Naive thymus-derived CD4-positive, alpha-beta T cell (primary cell): ENCODE measurements around the gene TNRC6C. TPM values are rescaled to one million over a fixed set of nuclear protein-coding genes. Genes with fewer than 3 reads are reported as not detected.

Experiments
- ATAC-seq: fragments of 150-1000 bp; cut with Tn5 transposase; 2 replicates; pipeline ENCODE4 v1.10.0; 2021; ENCODE audit warnings: mild to moderate bottlenecking, moderate library complexity
- CTCF ChIA-PET: fragments of 350-600 bp; sonication (Branson Sonifier 250); formaldehyde crosslinking; loops from one replicate; lab custom pipeline; 2021; ENCODE audit warnings: antibody characterized with exemption; lab: Charles Lee
- POLR2A ChIA-PET: fragments of 350-600 bp; sonication (Branson Sonifier 250); formaldehyde crosslinking; loops from one replicate; lab custom pipeline; 2021; ENCODE audit warnings: antibody characterized with exemption, inconsistent platforms; lab: Charles Lee
- DNase-seq, 9 donors: peaks; one replicate each; pipeline versions ENCODE4 v3.0.0 to v3.0.0-alpha.2; 2020 to 2022; ENCODE audit warnings: mixed read lengths in 1 of 9
- H3K27ac ChIP-seq: one replicate; pipeline ENCODE4 v1.7.0; 2013; ENCODE audit warnings: mild to moderate bottlenecking, low read depth, low read length, moderate library complexity
- H3K27me3 ChIP-seq, 2 donors: one replicate each; pipeline ENCODE4 v1.7.0; 2013; ENCODE audit warnings: low read length in 2 of 2, mild to moderate bottlenecking in 2 of 2, moderate library complexity in 2 of 2; ENCODE audit not compliant: control insufficient read depth in 2 of 2, insufficient read depth in 2 of 2
- H3K36me3 ChIP-seq, 3 experiments: 1 replicate in 2 of 3; 2 replicates in 1 of 3; pipeline ENCODE4 v1.7.0; 2013; ENCODE audit warnings: low read length in 3 of 3, mild to moderate bottlenecking in 3 of 3, moderate library complexity in 1 of 3; ENCODE audit not compliant: insufficient read depth in 3 of 3, control insufficient read depth in 2 of 3
- H3K4me1 ChIP-seq, 2 donors: one replicate each; pipeline ENCODE4 v1.7.0; 2013; ENCODE audit warnings: low read length in 2 of 2, mild to moderate bottlenecking in 2 of 2, moderate library complexity in 1 of 2; ENCODE audit not compliant: control insufficient read depth in 2 of 2, insufficient read depth in 2 of 2
- H3K4me3 ChIP-seq: 2 replicates; pipeline ENCODE4 v1.7.0; 2013; ENCODE audit warnings: mild to moderate bottlenecking, low read length
- H3K9me3 ChIP-seq, 3 experiments: 1 replicate in 2 of 3; 2 replicates in 1 of 3; pipeline ENCODE4 v1.7.0; 2013; ENCODE audit warnings: low read length in 3 of 3; ENCODE audit not compliant: control insufficient read depth in 2 of 3
- H3K27ac Mint-ChIP-seq, 9 donors: one replicate each; pipeline ENCODE4 v1.8.0; 2020 to 2022; ENCODE audit warnings: mixed read lengths in 9 of 9, mild to moderate bottlenecking in 8 of 9, moderate library complexity in 5 of 9, inconsistent platforms in 2 of 9
- H3K27me3 Mint-ChIP-seq, 5 donors: one replicate each; pipeline ENCODE4 v1.8.0; 2021 to 2022; ENCODE audit warnings: mixed read lengths in 5 of 5, mild to moderate bottlenecking in 1 of 5
- H3K36me3 Mint-ChIP-seq, 5 donors: one replicate each; pipeline ENCODE4 v1.8.0; 2020 to 2022; ENCODE audit warnings: mixed read lengths in 5 of 5, mild to moderate bottlenecking in 3 of 5, inconsistent platforms in 1 of 5
- H3K4me1 Mint-ChIP-seq, 7 donors: one replicate each; pipeline ENCODE4 v1.8.0; 2020 to 2022; ENCODE audit warnings: mixed read lengths in 7 of 7, mild to moderate bottlenecking in 3 of 7, inconsistent platforms in 1 of 7
- H3K4me3 Mint-ChIP-seq, 10 donors: one replicate each; pipeline ENCODE4 v1.8.0; 2020 to 2022; ENCODE audit warnings: mild to moderate bottlenecking in 10 of 10, mixed read lengths in 10 of 10, moderate library complexity in 6 of 10, inconsistent platforms in 2 of 10
- H3K9me3 Mint-ChIP-seq, 11 donors: one replicate each; pipeline ENCODE4 v1.8.0; 2020 to 2022; ENCODE audit warnings: mixed read lengths in 11 of 11, mild to moderate bottlenecking in 4 of 11, inconsistent platforms in 1 of 11, moderate library complexity in 1 of 11
- intact Hi-C, 2 donors: fragments of 100-400 bp; cut with micrococcal nuclease; formaldehyde crosslinking; loops; one replicate each; pipeline ENCODE4 v1.15.1; 2023
- polyA plus RNA-seq, 2 donors: library from polyadenylated mRNA; unstranded; fragments of 300-500 nt; fragmentation: Illumina TruSeq; gene quantifications; one replicate each; pipeline ENCODE4 v1.2.3, GENCODE V29; 2021
- total RNA-seq, 6 experiments: library from RNA in 5 of 6; stranded (reverse) in 5 of 6; gene quantifications; 1 replicate in 5 of 6; 2 replicates in 1 of 6; pipeline ENCODE4 v1.2.3 and lab custom pipeline; 2021 to 2026

TNRC6C gene
- total and polyA plus RNA-seq, 7 experiments from 2014 or later: 7.4 to 133 (median 73.4) TPM

- peak overlapping the region; percentile 65 to 96 (median 94) for H3K27ac Mint-ChIP-seq
- Histone ChIP-seq H3K4me3 (peak overlapping the region; percentile 59), H3K4me1 (peaks cover 45 to 54% of the 10 kb centered on the region in 2 donors), H3K27ac (peak overlapping the region; percentile 77), H3K27me3 (no peaks in the 10 kb centered on the region), H3K9me3 (no peaks in the 10 kb centered on the region), H3K36me3 (peaks cover 0 to 3% (median 0%) of the 10 kb centered on the region in 3 experiments)
- ATAC-seq: no peak
- no peaks in the 10 kb centered on the region for H3K9me3 Mint-ChIP-seq
- DNase-seq: peak in 7 of 9 donors; percentile 50 to 68 (median 62)
- H3K4me3 Mint-ChIP-seq: peak overlapping the region; percentile 89 to 98 (median 96)
- ChIA-PET CTCF (interaction anchor here (0.5 to 1.6 kb wide), 2 partner anchors 53 to 1954 kb away, joined by 4 to 6 read pairs; no protein-coding TSS in a partner anchor), POLR2A (interaction anchor here (0.6 to 3.7 kb wide), 15 partner anchors 11 to 418 kb away, joined by 3 to 75 read pairs (median 4); no protein-coding TSS in a partner anchor)
- peaks cover 0 to 11% (median 0%) of the 10 kb centered on the region in 5 donors for H3K36me3 Mint-ChIP-seq
- H3K4me1 Mint-ChIP-seq: peaks cover 45 to 63% (median 53%) of the 10 kb centered on the region in 7 donors
- H3K27me3 Mint-ChIP-seq: peaks cover 0 to 30% (median 0%) of the 10 kb centered on the region in 5 donors
- intact Hi-C loops: loop anchor here (1.0 to 10.0 kb wide), 11 partner anchors 41 to 1885 kb away; partner anchors contain the start of genes GALR2 (in 1 of the 2), SRP68 (in 1 of the 2), SRSF2 (in 1 of the 2) and USP36 (in 1 of the 2)
These were observed 1.5 kb downstream of the TNRC6C start for GRCh38 chr17:77959926-77960521.

- POLR2A ChIA-PET: interaction anchor here (1.2 to 2.3 kb wide), 4 partner anchors 7 to 52 kb away, joined by 3 to 11 read pairs (median 4); no protein-coding TSS in a partner anchor
- H3K36me3 Mint-ChIP-seq: peaks cover 0 to 11% (median 3%) of the 10 kb centered on the region in 5 donors
These were observed 3.2 kb downstream of the TNRC6C start for GRCh38 chr17:77961741-77962140.

GRCh38 chr17:77962348-77962747 is 3.8 kb downstream of the TNRC6C start:
- CTCF ChIA-PET: interaction anchor here (0.8 to 1.7 kb wide), 5 partner anchors 13 to 132 kb away, joined by 3 to 11 read pairs (median 3); no protein-coding TSS in a partner anchor
- H3K27ac ChIP-seq: no peak overlapping the region
- no peak for ATAC-seq
- H3K27me3 ChIP-seq: no peaks in the 10 kb centered on the region
- peaks cover 0 to 7% (median 0%) of the 10 kb centered on the region in 5 donors for H3K27me3 Mint-ChIP-seq
- peaks cover 60 to 66% of the 10 kb centered on the region in 2 donors for H3K4me1 ChIP-seq
- DNase-seq: no peak
- H3K9me3 ChIP-seq: no peaks in the 10 kb centered on the region
- peaks cover 0 to 11% (median 3%) of the 10 kb centered on the region in 5 donors for H3K36me3 Mint-ChIP-seq
- H3K9me3 Mint-ChIP-seq: no peaks in the 10 kb centered on the region
- POLR2A ChIA-PET: interaction anchor here (0.5 to 2.3 kb wide), 8 partner anchors 8 to 1227 kb away, joined by 3 to 11 read pairs (median 4); no protein-coding TSS in a partner anchor
- H3K4me3 ChIP-seq: no peak overlapping the region
- H3K4me1 Mint-ChIP-seq: peaks cover 42 to 77% (median 69%) of the 10 kb centered on the region in 7 donors
- H3K36me3 ChIP-seq: peaks cover 0 to 3% (median 0%) of the 10 kb centered on the region in 3 experiments
- intact Hi-C loops: loop anchor here in 1 of 2 donors (2.0 kb wide), 1 partner anchor 14 kb away; no protein-coding TSS in a partner anchor
- peak overlapping the region in 9 of 10 donors; percentile 57 to 98 (median 93) for H3K4me3 Mint-ChIP-seq
- peak overlapping the region in 8 of 9 donors; percentile 41 to 93 (median 70) for H3K27ac Mint-ChIP-seq

More at GRCh38 chr17:77961741-77962140, 3.2 kb downstream of the TNRC6C start:
- Histone ChIP-seq H3K4me3 (no peak overlapping the region), H3K4me1 (peaks cover 58 to 71% of the 10 kb centered on the region in 2 donors), H3K9me3 (no peaks in the 10 kb centered on the region), H3K27me3 (no peaks in the 10 kb centered on the region), H3K36me3 (peaks cover 0 to 3% (median 0%) of the 10 kb centered on the region in 3 experiments), H3K27ac (peak overlapping the region; percentile 10)
- CTCF ChIA-PET: interaction anchor here (0.8 to 1.2 kb wide), 2 partner anchors 24 to 133 kb away, joined by 3 read pairs; no protein-coding TSS in a partner anchor
- Mint-ChIP-seq H3K4me3 (peak overlapping the region in 9 of 10 donors; percentile 42 to 98 (median 93)), H3K9me3 (no peaks in the 10 kb centered on the region), H3K27ac (peak overlapping the region in 7 of 9 donors; percentile 21 to 93 (median 60)), H3K4me1 (peaks cover 47 to 77% (median 68%) of the 10 kb centered on the region in 7 donors), H3K27me3 (peaks cover 0 to 13% (median 0%) of the 10 kb centered on the region in 5 donors)
- DNase-seq (no peak), ATAC-seq (no peak)
- intact Hi-C loops: loop anchor here (2.0 kb wide), 3 partner anchors 15 to 53 kb away; no protein-coding TSS in a partner anchor

GRCh38 chr17:77963441-77963840 is 4.9 kb downstream of the TNRC6C start:
- peaks cover 39 to 84% (median 75%) of the 10 kb centered on the region in 7 donors for H3K4me1 Mint-ChIP-seq
- H3K4me3 Mint-ChIP-seq: peak overlapping the region in 9 of 10 donors; percentile 71 to 98 (median 86)
- POLR2A ChIA-PET: interaction anchor here (0.5 to 2.3 kb wide), 15 partner anchors 9 to 509 kb away, joined by 3 to 11 read pairs (median 3); no protein-coding TSS in a partner anchor
- intact Hi-C loops: loop anchor here in 1 of 2 donors (2.0 kb wide), 1 partner anchor 13 kb away; no protein-coding TSS in a partner anchor
- peaks cover 0 to 3% (median 0%) of the 10 kb centered on the region in 3 experiments for H3K36me3 ChIP-seq
- H3K27me3 Mint-ChIP-seq: peaks cover 0 to 4% (median 0%) of the 10 kb centered on the region in 5 donors
- DNase-seq: peak in 7 of 9 donors; percentile 71 to 85 (median 83)
- H3K9me3 ChIP-seq: no peaks in the 10 kb centered on the region
- peak overlapping the region; percentile 10 for H3K27ac ChIP-seq
- CTCF ChIA-PET: interaction anchor here (0.7 to 1.7 kb wide), 5 partner anchors 12 to 508 kb away, joined by 3 to 11 read pairs (median 3); no protein-coding TSS in a partner anchor
- H3K27me3 ChIP-seq: no peaks in the 10 kb centered on the region
- peaks cover 0 to 11% (median 3%) of the 10 kb centered on the region in 5 donors for H3K36me3 Mint-ChIP-seq
- H3K4me1 ChIP-seq: peaks cover 63 to 67% of the 10 kb centered on the region in 2 donors
- H3K4me3 ChIP-seq: peak overlapping the region; percentile 34
- peak; percentile 70 for ATAC-seq
- peak overlapping the region in 8 of 9 donors; percentile 27 to 93 (median 80) for H3K27ac Mint-ChIP-seq
- no peaks in the 10 kb centered on the region for H3K9me3 Mint-ChIP-seq

- H3K4me1 ChIP-seq: peaks cover 71% of the 10 kb centered on the region in 2 donors
- POLR2A ChIA-PET: interaction anchor here (0.5 to 1.7 kb wide), 8 partner anchors 8 to 345 kb away, joined by 3 to 5 read pairs (median 3); no protein-coding TSS in a partner anchor
These were observed 6.8 kb downstream of the TNRC6C start for GRCh38 chr17:77965352-77965751.

More at GRCh38 chr17:77965352-77965751, 6.8 kb downstream of the TNRC6C start:
- no peak for ATAC-seq
- no peak for DNase-seq
- Histone ChIP-seq H3K9me3 (no peaks in the 10 kb centered on the region), H3K27ac (no peak overlapping the region), H3K36me3 (no peaks in the 10 kb centered on the region), H3K27me3 (no peaks in the 10 kb centered on the region), H3K4me3 (no peak overlapping the region)
- Mint-ChIP-seq H3K36me3 (peaks cover 0 to 10% (median 5%) of the 10 kb centered on the region in 5 donors), H3K4me1 (peaks cover 29 to 98% (median 87%) of the 10 kb centered on the region in 7 donors), H3K27ac (peak overlapping the region in 4 of 9 donors; percentile 16 to 79 (median 52)), H3K4me3 (peak overlapping the region in 9 of 10 donors; percentile 31 to 98 (median 70)), H3K9me3 (no peaks in the 10 kb centered on the region), H3K27me3 (peaks cover 0 to 4% (median 0%) of the 10 kb centered on the region in 5 donors)
- intact Hi-C loops: no loop called here
- CTCF ChIA-PET: no interaction called here
